Motor neuron (in vitro differentiated cells): ENCODE measurements around the gene TAOK3. TPM values are rescaled to one million over a fixed set of nuclear protein-coding genes. Genes with fewer than 3 reads are reported as not detected.
"Not testable (repeated sequence)": the region's sequence is repeated elsewhere in the genome, so short reads cannot be mapped to it uniquely, and the experiment has no call there.

Source experiments
- ATAC-seq, 8 experiments: fragments of 200-7000 bp; cut with Tn5 transposase; replicated peaks in 6 of 8; 2 replicates each; pipeline ENCODE4 v1.8.0; 2021; ENCODE audit warnings: mild to moderate bottlenecking in 8 of 8, moderate library complexity in 8 of 8
- H3K27ac ChIP-seq, 2 donors: fragments of 250-450 bp; sonication (Bioruptor Pico); 2 replicates each; pipeline ENCODE4 v1.9.0; 2021; ENCODE audit warnings: antibody characterized with exemption in 2 of 2, mild to moderate bottlenecking in 2 of 2, moderate library complexity in 1 of 2
- H3K4me1 ChIP-seq, 2 donors: fragments of 250-450 bp; sonication (Bioruptor Pico); replicated peaks in 1 of 2; 2 replicates each; pipeline ENCODE4 v1.6.1; 2021; ENCODE audit warnings: antibody characterized with exemption in 2 of 2, mild to moderate bottlenecking in 2 of 2, moderate library complexity in 1 of 2
- H3K4me3 ChIP-seq, 5 donors: fragments of 250-450 bp; sonication (Bioruptor Pico); 2 replicates each; pipeline ENCODE4 v1.9.0; 2021; ENCODE audit warnings: antibody characterized with exemption in 5 of 5, mild to moderate bottlenecking in 5 of 5, moderate library complexity in 4 of 5
- WGBS, 10 experiments: fragments of 450-650 bp; shearing (Covaris generic); methylation state at CpG; one replicate each; pipeline ENCODE4 v1.0.0; 2022; 5-methylcytosine and 5-hydroxymethylcytosine counted together
- in situ Hi-C, 9 experiments: fragments of 400-800 bp; cut with MboI; loops; one replicate each; pipeline ENCODE4 v1.15.0; 2021; ENCODE audit warnings: low sequenced_read_pairs in 9 of 9, low pct_unique_long_range_greater_than_20kb in 2 of 9; ENCODE audit not compliant: unreplicated experiment in 9 of 9
- total RNA-seq, 8 experiments: library from RNA; unstranded; fragments of 300-600 nt; gene quantifications; 2 replicates each; pipeline versions ENCODE4 v1.2.3 to v1.2.4, GENCODE V29; 2022

TAOK3 gene
- total RNA-seq: 10 to 100 TPM; 21.6 to 61.0 (median 40.2) TPM

GRCh38 chr12:118372541-118373495 is at the start of gene TAOK3:
TSS of gene TAOK3 (minus strand) at chr12:118372907. CDS start at chr12:118255567, 117,340 bp downstream.
- in situ Hi-C loops: loop anchor here in 7 of 9 experiments (10.0 to 25.0 kb wide), 5 partner anchors 161 to 1161 kb away; no protein-coding TSS in a partner anchor
- peak; percentile 73 to 89 (median 86) for ATAC-seq
- WGBS, 10 experiments: 0 to 9% (median 0%) methylated on average over 1 to 8 of the region's 75 CpGs; no CpG with 5 or more reads in 3 of the 10 experiments
- no peak within 1 kb of the TSS for H3K27ac ChIP-seq
- H3K4me3 ChIP-seq: peak within 1 kb of the TSS; percentile 68 to 91 (median 76)
- H3K4me1 ChIP-seq: peaks cover 9% of the 10 kb centered on the region in 2 donors

GRCh38 chr12:118420673-118421072 is 48.0 kb upstream of the TAOK3 start:
- no peak for ATAC-seq
- WGBS, 10 experiments: 60 to 100% (median 94%) methylated on average over 1 to 3 of the region's 3 CpGs; no CpG with 5 or more reads in 1 of the 10 experiments
- in situ Hi-C loops: loop anchor here in 4 of 9 experiments (25.0 kb wide), 4 partner anchors 567 to 1242 kb away; partner anchors contain the start of genes PRKAB1 (in 1 of the 4) and SRRM4 (in 1 of the 4)
- Histone ChIP-seq H3K4me3 (no peak overlapping the region), H3K4me1 (no peaks in the 10 kb centered on the region), H3K27ac (no peak overlapping the region)

GRCh38 chr12:118418385-118419057 is 45.8 kb upstream of the TAOK3 start:
- peaks cover 0 to 16% of the 10 kb centered on the region in 2 donors for H3K4me1 ChIP-seq
- WGBS, 10 experiments: 17 to 100% (median 80%) methylated on average over 1 of the region's 1 CpG; no CpG with 5 or more reads in 3 of the 10 experiments
- in situ Hi-C loops: loop anchor here in 4 of 9 experiments (25.0 kb wide), 4 partner anchors 569 to 1244 kb away; partner anchors contain the start of genes PRKAB1 (in 1 of the 4) and SRRM4 (in 1 of the 4)
- no peak overlapping the region for H3K4me3 ChIP-seq
- no peak overlapping the region for H3K27ac ChIP-seq
- peak in 1 of 8 experiments; percentile 39 for ATAC-seq

GRCh38 chr12:118417942-118418341 is 45.2 kb upstream of the TAOK3 start:
- 92 to 100% (median 100%) methylated on average over 1 to 2 of the region's 3 CpGs; no CpG with 5 or more reads in 6 of the 10 experiments for WGBS, 10 experiments
- in situ Hi-C loops: loop anchor here in 4 of 9 experiments (25.0 kb wide), 4 partner anchors 569 to 1244 kb away; partner anchors contain the start of genes PRKAB1 (in 1 of the 4) and SRRM4 (in 1 of the 4)
- no peak for ATAC-seq
- no peak overlapping the region for H3K27ac ChIP-seq
- H3K4me1 ChIP-seq: peaks cover 0 to 16% of the 10 kb centered on the region in 2 donors
- no peak overlapping the region for H3K4me3 ChIP-seq

- Histone ChIP-seq H3K4me1 (peaks cover 0 to 10% of the 10 kb centered on the region in 2 donors), H3K4me3 (no peak overlapping the region), H3K27ac (no peak overlapping the region)
- WGBS, 10 experiments: 86 to 100% (median 100%) methylated on average over 1 to 2 of the region's 2 CpGs; no CpG with 5 or more reads in 4 of the 10 experiments
- no peak for ATAC-seq
- in situ Hi-C loops: loop anchor here in 4 of 9 experiments (25.0 kb wide), 4 partner anchors 577 to 1252 kb away; partner anchors contain the start of genes PRKAB1 (in 1 of the 4) and SRRM4 (in 1 of the 4)
Measured at GRCh38 chr12:118409834-118410233, 37.1 kb upstream of the TAOK3 start.

- not testable (repeated sequence) for ATAC-seq, H3K27ac ChIP-seq, H3K4me3 ChIP-seq, H3K4me1 ChIP-seq
- in situ Hi-C loops: loop anchor here in 4 of 9 experiments (25.0 kb wide), 4 partner anchors 579 to 1254 kb away; partner anchors contain the start of genes PRKAB1 (in 1 of the 4) and SRRM4 (in 1 of the 4)
- 76 to 100% (median 93%) methylated on average over 1 to 7 of the region's 8 CpGs; no CpG with 5 or more reads in 1 of the 10 experiments for WGBS, 10 experiments
Measured at GRCh38 chr12:118408241-118408640, 35.5 kb upstream of the TAOK3 start.

- in situ Hi-C loops: loop anchor here in 4 of 9 experiments (25.0 kb wide), 4 partner anchors 582 to 1257 kb away; partner anchors contain the start of genes PRKAB1 (in 1 of the 4) and SRRM4 (in 1 of the 4)
- Histone ChIP-seq H3K4me3 (no peak overlapping the region), H3K4me1 (peaks cover 0 to 2% of the 10 kb centered on the region in 2 donors), H3K27ac (no peak overlapping the region)
- WGBS, 10 experiments: 0 to 67% (median 38%) methylated on average over 2 to 4 of the region's 4 CpGs
- peak in 7 of 8 experiments; percentile 46 to 75 (median 53) for ATAC-seq
Measured at GRCh38 chr12:118404876-118405521, 32.3 kb upstream of the TAOK3 start.

- 6 to 100% (median 94%) methylated on average over 2 to 6 of the region's 6 CpGs; no CpG with 5 or more reads in 2 of the 10 experiments for WGBS, 10 experiments
- Histone ChIP-seq H3K4me1 (peaks cover 0 to 2% of the 10 kb centered on the region in 2 donors), H3K4me3 (no peak overlapping the region), H3K27ac (no peak overlapping the region)
- peak in 2 of 8 experiments; percentile 32 to 52 for ATAC-seq
- in situ Hi-C loops: loop anchor here in 4 of 9 experiments (25.0 kb wide), 4 partner anchors 585 to 1260 kb away; partner anchors contain the start of genes PRKAB1 (in 1 of the 4) and SRRM4 (in 1 of the 4)
Measured at GRCh38 chr12:118402251-118402650, 29.5 kb upstream of the TAOK3 start.

GRCh38 chr12:118398940-118399339 is 26.2 kb upstream of the TAOK3 start:
- ATAC-seq: peak in 2 of 8 experiments; percentile 77 to 79
- Histone ChIP-seq H3K4me3 (no peak overlapping the region), H3K4me1 (no peaks in the 10 kb centered on the region), H3K27ac (no peak overlapping the region)
- in situ Hi-C loops: loop anchor here in 3 of 9 experiments (25.0 kb wide), 3 partner anchors 212 to 1138 kb away; no protein-coding TSS in a partner anchor
- 78 to 100% (median 100%) methylated on average over 1 to 5 of the region's 5 CpGs for WGBS, 10 experiments

- H3K4me3 ChIP-seq: no peak overlapping the region
- 20 to 100% (median 79%) methylated on average over 1 to 2 of the region's 2 CpGs; no CpG with 5 or more reads in 2 of the 10 experiments for WGBS, 10 experiments
- in situ Hi-C loops: loop anchor here in 3 of 9 experiments (25.0 kb wide), 3 partner anchors 211 to 1139 kb away; no protein-coding TSS in a partner anchor
- no peak overlapping the region for H3K27ac ChIP-seq
- ATAC-seq: peak in 2 of 8 experiments; percentile 52 to 54
- no peaks in the 10 kb centered on the region for H3K4me1 ChIP-seq
Measured at GRCh38 chr12:118398524-118398923, 25.8 kb upstream of the TAOK3 start.

- H3K27ac ChIP-seq: no peak overlapping the region
- in situ Hi-C loops: loop anchor here in 3 of 9 experiments (25.0 kb wide), 3 partner anchors 211 to 1139 kb away; no protein-coding TSS in a partner anchor
- H3K4me3 ChIP-seq: no peak overlapping the region
- no peaks in the 10 kb centered on the region for H3K4me1 ChIP-seq
- ATAC-seq: no peak
- WGBS, 10 experiments: 50 to 100% (median 93%) methylated on average over 1 to 10 of the region's 10 CpGs; no CpG with 5 or more reads in 1 of the 10 experiments
Measured at GRCh38 chr12:118397708-118398440, 25.2 kb upstream of the TAOK3 start.
